Left lung (tissue), 10 donors: ENCODE data around the gene TSHZ2. TPM values are rescaled to one million over a fixed set of nuclear protein-coding genes. Genes with fewer than 3 reads are reported as not detected.

Experiments
- ATAC-seq: fragments of 200-7000 bp; cut with Tn5 transposase; one replicate; pipeline ENCODE4 v1.9.1; 2020; ENCODE audit warnings: moderate library complexity
- DNase-seq, 4 donors: peaks; one replicate each; pipeline ENCODE4 v3.0.0-alpha.2; 2013 to 2020
- H3K27ac ChIP-seq, 2 donors: fragments of 200-600 bp; sonication (generic) in 1 of 2; one replicate each; pipeline versions ENCODE4 v1.5.0 to v1.8.0; 2020 to 2021
- H3K27me3 ChIP-seq, 2 donors: fragments of 200-600 bp; sonication (generic) in 1 of 2; one replicate each; pipeline versions ENCODE4 v1.5.0 to v1.8.0; 2020 to 2021
- H3K36me3 ChIP-seq, 2 donors: fragments of 200-600 bp; sonication (generic) in 1 of 2; one replicate each; pipeline versions ENCODE4 v1.5.0 to v1.8.0; 2020 to 2021
- H3K4me1 ChIP-seq, 2 donors: fragments of 200-600 bp; one replicate each; pipeline ENCODE4 v1.8.0; 2021
- H3K4me3 ChIP-seq, 2 donors: fragments of 200-600 bp; sonication (generic) in 1 of 2; one replicate each; pipeline versions ENCODE4 v1.5.0 to v1.8.0; 2020 to 2021; ENCODE audit warnings: mild to moderate bottlenecking in 1 of 2
- H3K9me3 ChIP-seq, 2 donors: fragments of 200-600 bp; sonication (generic) in 1 of 2; one replicate each; pipeline versions ENCODE4 v1.5.0 to v1.8.0; 2020 to 2021
- CTCF ChIP-seq, 2 donors: fragments of 200-600 bp; sonication (generic) in 1 of 2; IDR thresholded peaks; one replicate each; pipeline versions ENCODE4 v1.5.0 to v1.8.0; 2021; ENCODE audit warnings: antibody characterized with exemption in 2 of 2
- intact Hi-C, 2 donors: fragments of 100-400 bp; cut with DNase I; formaldehyde crosslinking; loops; one replicate each; pipeline versions ENCODE4 v1.11.2 to v1.14.2; 2022
- polyA plus RNA-seq, 6 donors: library from polyadenylated mRNA; unstranded; fragments of 120-200 nt; gene quantifications; one replicate each; pipeline ENCODE4 v1.2.1, GENCODE V29; 2013; ENCODE audit not compliant: insufficient read length in 6 of 6
- total RNA-seq, 2 donors: library from RNA; stranded (reverse); fragmentation: NEBNext Ultra II Directional; extraction: Animal tissue kit (Norgen Biotek cat#: 25700); gene quantifications; one replicate each; pipeline ENCODE4 v1.2.1, GENCODE V29; 2021
- donor health status: DM: no; HTN: yes; CAD: no.
- donor health status: DM: no; HTN: no; CAD: no.

Gene TSHZ2
- total and polyA plus RNA-seq, 8 donors = 7.6 to 20.7 (median 13.9) TPM

- no peak for DNase-seq
- Histone ChIP-seq H3K27ac (no peak overlapping the region), H3K4me3 (no peak overlapping the region), H3K27me3 (no peaks in the 10 kb centered on the region), H3K4me1 (no peaks in the 10 kb centered on the region), H3K36me3 (no peaks in the 10 kb centered on the region), H3K9me3 (no peaks in the 10 kb centered on the region)
- ATAC-seq = no peak
- intact Hi-C loops = no loop called here
- TF ChIP-seq CTCF (IDR thresholded peaks at IDR 0.05) = no peak
Observed at GRCh38 chr20:53335555-53335954, 363.4 kb downstream of the TSHZ2 start.

- no peak overlapping the region for H3K27ac ChIP-seq
- no peaks in the 10 kb centered on the region for H3K36me3 ChIP-seq
- intact Hi-C loops = no loop called here
- H3K4me3 ChIP-seq = no peak overlapping the region
- H3K4me1 ChIP-seq = no peaks in the 10 kb centered on the region
- H3K27me3 ChIP-seq = no peaks in the 10 kb centered on the region
- DNase-seq (no peak), ATAC-seq (no peak)
- no peak for TF ChIP-seq CTCF (IDR thresholded peaks at IDR 0.05)
- H3K9me3 ChIP-seq = no peaks in the 10 kb centered on the region
Observed at GRCh38 chr20:53336892-53337291, 364.7 kb downstream of the TSHZ2 start.

GRCh38 chr20:53337390-53338101 is 365.4 kb downstream of the TSHZ2 start:
- TF ChIP-seq CTCF (IDR thresholded peaks at IDR 0.05) = no peak

DNA sequence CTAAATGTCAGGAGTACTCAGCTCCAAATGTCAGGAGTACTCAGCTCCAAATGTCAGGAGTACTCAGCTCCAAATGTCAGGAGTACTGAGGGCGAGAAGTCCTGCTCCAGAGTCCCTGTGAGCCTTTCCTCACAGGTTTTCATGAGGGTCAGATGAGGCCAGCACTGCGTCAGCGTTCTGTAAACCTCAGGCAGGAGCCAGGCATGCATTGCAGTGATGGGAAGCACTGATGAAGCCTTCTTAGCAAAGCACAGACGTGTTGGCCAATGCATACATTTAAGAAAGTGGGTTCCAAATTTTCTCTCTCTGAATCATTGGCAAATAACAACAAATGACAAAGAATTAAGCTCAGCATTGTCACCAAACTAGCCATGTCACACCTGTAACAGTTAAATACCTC is 366.6 kb downstream of the TSHZ2 start:
- DNase-seq = no peak
- Histone ChIP-seq H3K27ac (no peak overlapping the region), H3K9me3 (no peaks in the 10 kb centered on the region), H3K36me3 (no peaks in the 10 kb centered on the region), H3K4me1 (no peaks in the 10 kb centered on the region), H3K4me3 (no peak overlapping the region), H3K27me3 (peaks cover 0 to under 1% of the 10 kb centered on the region in 2 donors)
- no peak for ATAC-seq
- TF ChIP-seq CTCF (IDR thresholded peaks at IDR 0.05) = no peak
- intact Hi-C loops = no loop called here

More at GRCh38 chr20:53337390-53338101, 365.4 kb downstream of the TSHZ2 start:
- Histone ChIP-seq H3K36me3 (no peaks in the 10 kb centered on the region), H3K27me3 (no peaks in the 10 kb centered on the region), H3K4me1 (no peaks in the 10 kb centered on the region), H3K27ac (no peak overlapping the region), H3K9me3 (no peaks in the 10 kb centered on the region), H3K4me3 (no peak overlapping the region)
- intact Hi-C loops = no loop called here
- no peak for ATAC-seq
- no peak for DNase-seq

GRCh38 chr20:53342429-53342828 is 370.3 kb downstream of the TSHZ2 start:
- intact Hi-C loops = no loop called here
- H3K27me3 ChIP-seq = peaks cover 0 to 5% of the 10 kb centered on the region in 2 donors
- H3K4me3 ChIP-seq = no peak overlapping the region
- TF ChIP-seq CTCF (IDR thresholded peaks at IDR 0.05) = no peak
- ATAC-seq (no peak), DNase-seq (no peak)
- no peaks in the 10 kb centered on the region for H3K4me1 ChIP-seq
- H3K36me3 ChIP-seq = no peaks in the 10 kb centered on the region
- no peak overlapping the region for H3K27ac ChIP-seq
- H3K9me3 ChIP-seq = no peaks in the 10 kb centered on the region
